ENCODE measurements around the gene ABR. TPM values are rescaled to one million over a fixed set of nuclear protein-coding genes. Genes with fewer than 3 reads are reported as not detected.
"Not testable (repeated sequence)": the region's sequence is repeated elsewhere in the genome, so short reads cannot be mapped to it uniquely, and the experiment has no call there.

ABR gene
- total RNA-seq, 1 donor from 2014 or later: 110 TPM

- Mint-ChIP-seq H3K9me3 (ENCODE audit: unreplicated experiment) (no peaks in the 10 kb centered on the region), H3K27ac (ENCODE audit: unreplicated experiment) (no peak overlapping the region), H3K36me3 (ENCODE audit: unreplicated experiment) (peaks cover 15% of the 10 kb centered on the region), H3K27me3 (ENCODE audit: unreplicated experiment) (no peaks in the 10 kb centered on the region), H3K4me1 (ENCODE audit: unreplicated experiment) (peaks cover 21% of the 10 kb centered on the region), H3K4me3 (ENCODE audit: unreplicated experiment) (no peak overlapping the region)
- TF ChIP-seq CTCF (IDR thresholded peaks at IDR 0.05): no peak
- no peak for DNase-seq (ENCODE audit: extremely low spot score, unreplicated experiment)
Measured at GRCh38 chr17:1123921-1124715, 55.7 kb downstream of the ABR start.

GRCh38 chr17:1123393-1123831 is 56.4 kb downstream of the ABR start:
- Mint-ChIP-seq H3K4me1 (ENCODE audit: unreplicated experiment) (peaks cover 21% of the 10 kb centered on the region), H3K4me3 (ENCODE audit: unreplicated experiment) (no peak overlapping the region), H3K27ac (ENCODE audit: unreplicated experiment) (no peak overlapping the region), H3K36me3 (ENCODE audit: unreplicated experiment) (peaks cover 10% of the 10 kb centered on the region), H3K9me3 (ENCODE audit: unreplicated experiment) (no peaks in the 10 kb centered on the region), H3K27me3 (ENCODE audit: unreplicated experiment) (no peaks in the 10 kb centered on the region)
- no peak for TF ChIP-seq CTCF (IDR thresholded peaks at IDR 0.05)
- no peak for DNase-seq (ENCODE audit: extremely low spot score, unreplicated experiment)

- DNase-seq (ENCODE audit: extremely low spot score, unreplicated experiment): no peak
- TF ChIP-seq CTCF (IDR thresholded peaks at IDR 0.05): peak; percentile 91
- Mint-ChIP-seq H3K4me1 (ENCODE audit: unreplicated experiment) (peaks cover 21% of the 10 kb centered on the region), H3K27ac (ENCODE audit: unreplicated experiment) (no peak overlapping the region), H3K9me3 (ENCODE audit: unreplicated experiment) (no peaks in the 10 kb centered on the region), H3K4me3 (ENCODE audit: unreplicated experiment) (no peak overlapping the region), H3K27me3 (ENCODE audit: unreplicated experiment) (no peaks in the 10 kb centered on the region), H3K36me3 (ENCODE audit: unreplicated experiment) (peaks cover 6% of the 10 kb centered on the region)
Measured at GRCh38 chr17:1122533-1123392, 57.0 kb downstream of the ABR start.

- H3K4me3 Mint-ChIP-seq (ENCODE audit: unreplicated experiment); DNase-seq (ENCODE audit: extremely low spot score, unreplicated experiment); H3K27me3 Mint-ChIP-seq (ENCODE audit: unreplicated experiment); H3K36me3 Mint-ChIP-seq (ENCODE audit: unreplicated experiment); H3K9me3 Mint-ChIP-seq (ENCODE audit: unreplicated experiment); H3K27ac Mint-ChIP-seq (ENCODE audit: unreplicated experiment): not testable (repeated sequence)
- H3K4me1 Mint-ChIP-seq (ENCODE audit: unreplicated experiment): peaks cover 16% of the 10 kb centered on the region
Measured at GRCh38 chr17:1121442-1121817, 58.4 kb downstream of the ABR start.

- Mint-ChIP-seq H3K27ac (ENCODE audit: unreplicated experiment) (no peak overlapping the region), H3K9me3 (ENCODE audit: unreplicated experiment) (no peaks in the 10 kb centered on the region), H3K4me3 (ENCODE audit: unreplicated experiment) (no peak overlapping the region), H3K36me3 (ENCODE audit: unreplicated experiment) (peaks cover 6% of the 10 kb centered on the region), H3K27me3 (ENCODE audit: unreplicated experiment) (no peaks in the 10 kb centered on the region), H3K4me1 (ENCODE audit: unreplicated experiment) (peaks cover 18% of the 10 kb centered on the region)
- TF ChIP-seq CTCF (IDR thresholded peaks at IDR 0.05): no peak
- no peak for DNase-seq (ENCODE audit: extremely low spot score, unreplicated experiment)
Measured at GRCh38 chr17:1120596-1121441, 59.0 kb downstream of the ABR start.

All from osteocyte (in vitro differentiated cells).